ENCODE results near the gene POLH.
"Not testable (repeated sequence)": the region's sequence is repeated elsewhere in the genome, so short reads cannot be mapped to it uniquely, and the experiment has no call there.

Gene POLH
- total RNA-seq: 29.1 to 80.2 (median 42.8) reads per million in 3 experiments

GRCh38 chr6:43575772-43576551 is at the start of gene POLH, which contains the start of gene XPO5:
Gene POLH, plus strand, starts transcription at chr6:43576185. Its CDS starts 6,135 bp downstream, at chr6:43582320.
Gene XPO5, minus strand, starts transcription at chr6:43576038. Its CDS starts 174 bp downstream, at chr6:43575864.
- peak; percentile 89 for DNase-seq

GRCh38 chr6:43532201-43532600 is 43.8 kb upstream of the POLH start:
- DNase-seq: no peak

- not testable (repeated sequence) for DNase-seq
Measured at GRCh38 chr6:43538986-43539385, 37.0 kb upstream of the POLH start.

GRCh38 chr6:43539409-43539808 is 36.6 kb upstream of the POLH start:
- DNase-seq: not testable (repeated sequence)

GRCh38 chr6:43540507-43540906 is 35.5 kb upstream of the POLH start:
- DNase-seq: no peak

- no peak for DNase-seq
Measured at GRCh38 chr6:43541774-43542471, 34.1 kb upstream of the POLH start.

GRCh38 chr6:43544461-43544860 is 31.5 kb upstream of the POLH start:
- no peak for DNase-seq

- no peak for DNase-seq
Measured at GRCh38 chr6:43547222-43547621, 28.8 kb upstream of the POLH start.

- not testable (repeated sequence) for DNase-seq
Measured at GRCh38 chr6:43557620-43558019, 18.4 kb upstream of the POLH start.

- DNase-seq: no peak
Measured at GRCh38 chr6:43559328-43559727, 16.7 kb upstream of the POLH start.

GRCh38 chr6:43570876-43571441 is 5.0 kb upstream of the POLH start:
- no peak for DNase-seq

GRCh38 chr6:43572015-43572414 is 4.0 kb upstream of the POLH start:
- no peak for DNase-seq

- no peak for DNase-seq
Measured at GRCh38 chr6:43575105-43575771, 747 bp upstream of the POLH start.

- DNase-seq: no peak
Measured at GRCh38 chr6:43578748-43579147, 2.8 kb downstream of the POLH start.

GRCh38 chr6:43579171-43579570 is 3.2 kb downstream of the POLH start:
- no peak for DNase-seq

GRCh38 chr6:43582911-43583310 is 6.9 kb downstream of the POLH start:
- DNase-seq: no peak

- peak; percentile 39 for DNase-seq
Measured at GRCh38 chr6:43584892-43585570, 9.0 kb downstream of the POLH start.

- DNase-seq: no peak
Measured at GRCh38 chr6:43588194-43588593, 12.2 kb downstream of the POLH start.

- DNase-seq: not testable (repeated sequence)
Measured at GRCh38 chr6:43589564-43589963, 13.6 kb downstream of the POLH start.

- DNase-seq: no peak
Measured at GRCh38 chr6:43593938-43594337, 18.0 kb downstream of the POLH start.

- DNase-seq: no peak
Measured at GRCh38 chr6:43600595-43600994, 24.6 kb downstream of the POLH start.

- no peak for DNase-seq
Measured at GRCh38 chr6:43604174-43604573, 28.2 kb downstream of the POLH start.

- no peak for DNase-seq
Measured at GRCh38 chr6:43606019-43606418, 30.0 kb downstream of the POLH start.

Measured in central memory CD4-positive, alpha-beta T cell (primary cell).